GM18511 (cell line): ENCODE measurements around the gene SETD9.

Experiments used
- ATAC-seq: cut with Tn5 transposase; IDR thresholded peaks from one replicate; pipeline ENCODE4 v1.9.1; 2021; ENCODE audit warnings: mild to moderate bottlenecking, moderate library complexity; ENCODE audit not compliant: unreplicated experiment

Gene SETD9, protein sequence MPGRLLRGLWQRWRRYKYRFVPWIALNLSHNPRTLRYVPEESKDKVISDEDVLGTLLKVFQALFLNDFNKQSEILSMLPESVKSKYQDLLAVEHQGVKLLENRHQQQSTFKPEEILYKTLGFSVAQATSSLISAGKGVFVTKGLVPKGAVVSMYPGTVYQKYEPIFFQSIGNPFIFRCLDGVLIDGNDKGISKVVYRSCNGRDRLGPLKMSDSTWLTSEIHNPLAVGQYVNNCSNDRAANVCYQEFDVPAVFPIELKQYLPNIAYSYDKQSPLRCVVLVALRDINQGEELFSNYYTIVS

GRCh38 chr5:56909294-56910209 lies at the start of gene SETD9:
Gene SETD9, plus strand, starts transcription at chr5:56909596. Its CDS starts 50 bp downstream, at chr5:56909646.
- ATAC-seq: peak; percentile 90

- no peak for ATAC-seq
Measured at GRCh38 chr5:56861893-56862485, 47.4 kb upstream of the SETD9 start.

GRCh38 chr5:56862909-56863308 lies 46.5 kb upstream of the SETD9 start:
- no peak for ATAC-seq

DNA sequence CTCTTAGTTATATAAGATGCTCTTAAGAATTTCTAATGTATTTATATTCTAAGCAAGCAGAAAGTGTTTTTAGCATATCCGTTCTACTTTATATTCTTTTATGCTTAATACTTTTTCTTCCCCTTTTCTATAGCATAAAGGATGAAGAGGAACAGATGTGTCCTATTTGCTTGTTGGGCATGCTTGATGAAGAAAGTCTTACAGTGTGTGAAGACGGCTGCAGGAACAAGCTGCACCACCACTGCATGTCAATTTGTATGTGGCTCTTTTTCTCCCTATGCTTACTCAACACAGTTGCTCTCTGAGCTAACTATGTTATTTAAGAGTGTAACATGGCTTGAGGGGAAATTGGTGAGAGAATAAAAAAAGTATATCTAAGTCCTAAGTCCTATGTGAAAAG lies 37.6 kb upstream of the SETD9 start:
- ATAC-seq: no peak

GRCh38 chr5:56873056-56873455 lies 36.3 kb upstream of the SETD9 start:
- no peak for ATAC-seq

GRCh38 chr5:56876327-56876726 lies 33.1 kb upstream of the SETD9 start:
- ATAC-seq: no peak

DNA sequence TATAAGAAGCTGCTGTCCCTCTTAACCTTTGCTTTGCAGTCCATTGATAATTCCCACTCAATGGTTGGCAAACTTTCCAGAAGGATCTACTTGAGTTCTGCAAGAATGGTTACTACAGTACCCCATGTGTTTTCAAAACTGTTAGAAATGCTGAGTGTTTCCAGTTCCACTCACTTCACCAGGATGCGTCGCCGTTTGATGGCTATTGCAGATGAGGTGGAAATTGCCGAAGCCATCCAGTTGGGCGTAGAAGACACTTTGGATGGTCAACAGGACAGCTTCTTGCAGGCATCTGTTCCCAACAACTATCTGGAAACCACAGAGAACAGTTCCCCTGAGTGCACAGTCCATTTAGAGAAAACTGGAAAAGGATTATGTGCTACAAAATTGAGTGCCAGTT lies 27.8 kb upstream of the SETD9 start:
- no peak for ATAC-seq

DNA sequence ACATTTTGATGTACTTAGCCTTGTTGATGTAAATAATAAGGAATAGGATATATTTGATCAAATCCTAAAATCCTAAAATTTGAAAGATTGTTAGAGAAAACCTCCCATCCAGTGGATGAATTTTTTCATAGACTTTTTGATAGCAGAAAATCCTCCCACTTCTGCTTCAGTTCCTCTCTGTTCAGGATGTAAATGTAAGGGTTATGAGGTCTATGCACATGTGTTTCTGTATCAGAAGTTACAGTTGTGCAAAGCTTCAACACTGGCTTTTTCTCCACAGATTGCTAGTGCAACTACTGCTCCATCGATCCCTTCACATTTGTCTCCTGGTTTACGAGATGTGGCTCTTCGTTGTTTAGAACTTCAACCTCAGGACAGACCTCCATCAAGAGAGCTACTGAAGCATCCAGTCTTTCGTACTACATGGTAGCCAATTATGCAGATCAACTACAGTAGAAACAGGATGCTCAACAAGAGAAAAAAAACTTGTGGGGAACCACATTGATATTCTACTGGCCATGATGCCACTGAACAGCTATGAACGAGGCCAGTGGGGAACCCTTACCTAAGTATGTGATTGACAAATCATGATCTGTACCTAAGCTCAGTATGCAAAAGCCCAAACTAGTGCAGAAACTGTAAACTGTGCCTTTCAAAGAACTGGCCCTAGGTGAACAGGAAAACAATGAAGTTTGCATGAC lies 16.0 kb upstream of the SETD9 start:
- no peak for ATAC-seq

DNA sequence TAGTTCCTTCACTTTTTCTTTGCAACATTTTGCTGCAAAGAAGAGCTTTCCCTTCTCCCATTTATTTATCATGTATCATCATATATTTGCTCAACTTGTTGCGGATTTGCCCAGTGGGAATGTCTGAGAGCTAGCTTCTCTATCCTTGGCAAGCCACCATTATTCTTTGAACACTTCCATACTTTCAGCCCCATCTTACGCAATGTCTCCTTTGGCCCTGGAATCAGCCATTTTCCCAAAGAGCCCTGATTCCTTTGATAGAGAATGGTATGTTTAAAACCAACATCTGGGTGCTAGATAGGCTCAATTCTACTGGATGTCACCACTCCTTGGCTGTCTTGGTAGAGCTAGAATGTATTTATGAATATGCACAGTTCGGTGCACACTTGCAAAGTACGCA lies 12.6 kb upstream of the SETD9 start:
- ATAC-seq: no peak

- no peak for ATAC-seq
Measured at GRCh38 chr5:56898213-56898612, 11.2 kb upstream of the SETD9 start.

GRCh38 chr5:56900395-56900794 lies 9.0 kb upstream of the SETD9 start:
- ATAC-seq: no peak

GRCh38 chr5:56900858-56901578 lies 8.4 kb upstream of the SETD9 start:
- no peak for ATAC-seq

DNA sequence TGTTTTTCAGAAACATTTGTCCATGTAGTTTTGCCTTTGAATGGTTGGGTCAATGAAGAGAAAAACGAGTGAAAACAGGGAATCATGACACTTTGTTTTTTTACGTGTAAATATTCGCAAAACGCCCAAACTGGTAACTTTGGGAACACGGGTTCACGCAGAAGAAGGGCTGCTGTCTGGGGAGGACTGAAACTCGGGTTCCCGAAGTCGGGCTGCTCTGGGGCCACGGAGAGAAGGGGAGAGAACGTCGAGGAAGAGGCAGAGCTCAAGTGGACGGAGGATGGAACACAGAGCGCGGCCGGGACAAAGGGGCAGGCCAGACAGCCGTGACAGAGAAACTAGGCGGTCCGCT lies 478 bp upstream of the SETD9 start:
- peak; percentile 46 for ATAC-seq

GRCh38 chr5:56910210-56910965 lies 992 bp downstream of the SETD9 start:
- peak; percentile 27 for ATAC-seq

DNA sequence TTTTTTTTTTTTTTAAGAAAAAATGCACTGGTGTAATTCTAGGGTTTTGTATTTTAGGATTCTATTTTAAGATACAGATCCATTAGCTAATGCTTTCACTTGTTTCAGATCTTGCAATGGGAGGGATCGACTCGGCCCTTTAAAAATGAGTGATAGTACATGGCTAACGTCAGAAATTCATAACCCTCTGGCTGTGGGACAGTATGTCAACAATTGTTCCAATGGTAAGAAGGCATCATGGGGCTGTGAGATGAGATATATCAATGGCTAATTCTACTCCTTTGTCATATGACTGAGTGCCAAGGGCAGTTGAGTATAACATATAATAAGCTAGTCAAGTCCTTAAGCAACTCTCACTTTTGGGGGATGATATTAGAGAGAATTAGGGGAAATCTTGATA lies 4.4 kb downstream of the SETD9 start:
- ATAC-seq: no peak

DNA sequence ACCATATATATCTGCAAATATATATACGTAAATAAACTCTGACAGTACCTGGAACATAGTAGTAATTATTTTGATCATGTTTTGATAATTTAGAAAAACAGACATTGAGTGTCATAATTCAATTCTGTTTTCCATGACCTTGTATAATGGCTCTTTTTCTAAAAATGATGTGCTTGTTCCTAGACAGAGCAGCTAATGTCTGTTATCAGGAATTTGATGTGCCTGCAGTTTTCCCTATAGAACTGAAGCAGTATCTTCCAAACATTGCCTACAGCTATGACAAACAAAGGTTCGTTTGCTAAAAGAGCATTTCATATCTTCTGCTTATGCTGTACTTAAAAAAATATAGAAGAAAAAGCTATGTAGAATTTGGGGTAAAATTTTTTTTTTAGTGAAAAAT lies 5.3 kb downstream of the SETD9 start:
- no peak for ATAC-seq

- ATAC-seq: no peak
Measured at GRCh38 chr5:56917534-56917933, 8.1 kb downstream of the SETD9 start.

- ATAC-seq: no peak
Measured at GRCh38 chr5:56918054-56918453, 8.7 kb downstream of the SETD9 start.

DNA sequence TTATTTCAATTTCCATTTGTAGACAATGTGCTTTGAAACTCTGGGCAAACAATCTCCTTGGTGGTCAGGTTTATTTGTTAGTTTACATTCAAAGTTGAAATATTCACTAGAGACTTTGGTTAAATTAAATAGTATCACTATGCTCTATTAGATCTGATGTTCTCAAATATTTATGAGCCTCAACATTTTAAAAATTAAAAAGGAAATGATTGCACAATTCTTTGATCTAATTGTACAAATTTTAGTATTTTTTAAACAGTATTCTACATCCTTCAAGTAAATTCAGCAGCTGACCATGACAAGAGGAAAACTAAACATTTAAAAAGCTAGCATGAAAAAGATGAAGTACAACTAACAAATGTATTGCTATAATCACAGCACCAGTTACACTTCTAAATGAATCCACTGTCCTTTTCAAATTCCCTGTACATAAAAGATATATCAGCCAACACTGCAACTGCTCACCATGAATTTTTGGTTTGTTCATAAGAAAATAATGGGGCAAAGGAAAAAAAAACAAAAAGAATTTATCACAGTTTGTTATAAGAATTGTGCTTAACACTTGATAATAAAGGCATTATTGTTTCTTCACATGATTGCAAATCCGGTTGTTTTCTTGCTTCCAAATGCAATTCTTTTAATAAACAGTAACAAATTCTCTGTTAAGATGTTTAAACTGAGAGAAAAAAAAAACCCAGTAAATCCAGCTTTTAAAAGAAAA lies 10.7 kb downstream of the SETD9 start:
- no peak for ATAC-seq
